ENCODE measurements around the gene PIGA.

- no peak for TF ChIP-seq FOXK2 (IDR thresholded peaks at IDR 0.05)
- no peak for TF ChIP-seq CTBP1 (IDR thresholded peaks at IDR 0.05; ENCODE audit: borderline replicate concordance)
Measured at GRCh38 chrX:15356444-15356843, 21.1 kb upstream of the PIGA start.

All from HEK293T (cell line).